HG02642 (cell line): ENCODE data around the gene NR2C2AP.
A peak's percentile ranks its signal among the peaks of the same experiment; 100 is the strongest.
"Not testable (repeated sequence)": the region's sequence is repeated elsewhere in the genome, so short reads cannot be mapped to it uniquely, and the experiment has no call there.

Source experiments
- ATAC-seq: cut with Tn5 transposase; IDR thresholded peaks from one replicate; pipeline ENCODE4 v1.9.1; 2021; ENCODE audit warnings: mild to moderate bottlenecking; ENCODE audit not compliant: unreplicated experiment, poor library complexity

NR2C2AP gene

DNA sequence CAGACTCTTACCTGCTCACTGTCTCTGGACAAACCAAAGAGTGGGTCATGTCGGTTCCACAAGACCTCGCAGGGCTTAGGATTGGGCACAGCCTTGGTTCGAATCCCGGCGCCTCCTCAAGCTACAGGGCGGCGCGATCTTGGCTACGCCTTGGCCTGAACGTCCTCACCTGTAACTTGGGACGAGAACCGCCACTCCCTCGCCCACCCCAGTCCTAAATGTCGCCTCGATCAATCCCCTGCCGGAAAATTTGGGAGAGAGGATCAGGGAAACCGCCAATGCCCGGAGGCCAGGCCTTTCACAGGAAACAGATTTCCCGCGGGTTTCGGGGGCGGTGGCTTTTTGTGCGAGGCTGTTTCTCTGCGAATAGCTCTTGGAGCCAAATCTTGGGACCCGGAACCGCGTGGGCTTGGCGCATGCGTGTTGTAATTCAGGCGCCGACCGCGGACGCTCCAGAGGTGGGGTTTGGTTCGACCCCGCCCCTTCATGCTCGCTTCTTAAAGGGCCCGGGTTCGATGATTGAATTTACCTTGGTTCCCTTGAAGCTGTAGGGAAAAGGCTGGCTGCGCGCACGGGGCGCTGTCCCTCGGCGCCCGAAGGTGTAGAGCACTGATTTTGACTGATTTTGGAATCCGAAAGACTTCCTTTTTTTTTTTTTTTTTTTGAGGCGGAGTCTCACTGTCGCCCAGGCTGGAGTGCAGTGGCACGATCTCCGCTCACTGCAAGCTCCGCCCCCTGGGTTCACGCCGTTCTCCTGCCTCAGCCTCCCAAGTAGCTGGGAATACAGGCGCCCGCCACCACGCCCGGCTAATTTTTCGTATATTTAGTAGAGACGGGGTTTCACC, at the start of gene NR2C2AP:
Gene NR2C2AP (minus strand): TSS at position 403 of the 845 bp plus-strand sequence. CDS start 354 bp downstream, at position 49.
- peak; percentile 82 for ATAC-seq

DNA sequence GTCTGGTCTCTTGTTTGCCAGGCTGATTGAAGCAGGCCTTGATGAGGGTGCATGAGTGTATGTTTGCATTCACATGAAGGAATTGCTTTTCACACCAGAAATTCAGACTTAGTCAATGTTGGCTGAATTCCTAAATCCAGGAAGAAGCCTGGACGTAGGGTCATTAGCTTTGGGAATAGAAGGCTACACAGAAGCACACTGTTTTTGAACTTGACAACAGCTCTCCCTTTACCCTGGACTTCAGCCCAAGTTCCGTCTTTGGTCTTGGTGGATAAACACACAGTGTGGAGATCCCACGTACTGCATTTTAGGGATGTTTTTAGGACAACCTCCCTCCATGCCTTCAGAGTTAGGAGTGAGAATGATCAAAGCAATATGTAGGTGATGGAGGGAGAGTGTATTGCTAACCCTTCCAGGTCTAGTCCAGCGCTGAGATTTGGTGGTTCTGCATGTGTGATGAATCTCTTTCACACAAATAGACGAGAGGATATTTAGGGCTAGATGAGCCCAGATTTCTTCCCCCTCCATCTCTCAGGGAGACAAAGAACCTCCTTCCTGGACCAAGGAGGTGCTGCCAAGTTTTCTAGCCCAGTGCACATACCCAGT, 47.1 kb upstream of the NR2C2AP start:
- no peak for ATAC-seq

DNA sequence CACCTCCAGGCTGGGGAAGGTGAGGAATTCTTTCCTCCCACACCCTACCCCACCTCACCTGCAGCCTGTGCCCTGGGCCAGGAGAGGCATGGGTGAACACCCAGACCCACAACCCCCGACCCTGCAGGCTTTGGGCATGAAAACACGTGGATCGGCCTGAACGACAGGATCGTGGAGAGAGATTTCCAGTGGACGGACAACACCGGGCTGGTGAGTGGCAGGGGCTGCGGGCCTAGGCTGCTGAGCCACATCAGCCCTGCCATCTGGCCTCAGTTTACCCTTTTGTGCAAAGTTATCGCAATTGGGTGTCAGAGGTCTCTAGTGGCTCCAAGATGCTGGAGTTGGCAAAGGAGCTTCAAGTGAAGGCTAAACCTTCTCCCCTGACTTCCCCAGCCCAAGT, 37.3 kb upstream of the NR2C2AP start:
- ATAC-seq, result no peak

GRCh38 chr19:19239675-19240074, 36.5 kb upstream of the NR2C2AP start:
- no peak for ATAC-seq

DNA sequence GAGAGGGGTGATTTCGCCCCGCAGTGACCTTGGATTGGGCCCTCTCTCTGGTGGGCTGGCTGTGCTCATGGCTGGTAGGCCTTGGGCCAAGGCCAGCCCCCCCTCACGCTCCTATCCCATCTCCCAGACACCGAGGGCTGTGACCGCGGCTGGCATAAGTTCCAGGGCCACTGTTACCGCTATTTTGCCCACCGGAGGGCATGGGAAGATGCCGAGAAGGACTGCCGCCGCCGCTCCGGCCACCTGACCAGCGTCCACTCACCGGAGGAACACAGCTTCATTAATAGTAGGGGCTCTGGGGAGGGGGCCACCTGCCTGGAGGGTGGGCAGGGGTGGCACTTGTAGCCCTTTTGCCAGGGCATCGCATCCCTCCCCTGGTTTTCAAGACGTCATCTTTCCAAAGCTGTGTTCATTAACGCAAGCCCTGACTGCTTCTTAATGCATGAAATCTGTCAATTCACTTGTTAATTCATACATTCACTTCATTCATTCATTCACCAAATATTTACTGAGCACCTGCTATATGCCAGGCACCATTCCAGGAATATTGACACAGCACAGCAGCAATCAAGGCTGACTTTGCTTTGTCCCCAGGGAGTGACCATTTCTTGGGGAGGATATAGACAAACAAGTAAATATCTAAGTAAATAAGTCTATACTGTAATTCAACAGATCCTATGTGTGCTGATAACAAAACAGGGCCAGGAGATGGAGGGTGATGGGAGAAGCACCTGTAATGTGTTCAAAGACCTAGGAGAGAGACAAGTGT, 35.1 kb upstream of the NR2C2AP start:
- no peak for ATAC-seq

- no peak for ATAC-seq
Measured at GRCh38 chr19:19236173-19236572, 33.0 kb upstream of the NR2C2AP start.

- no peak for ATAC-seq
Measured at GRCh38 chr19:19234220-19234816, 31.1 kb upstream of the NR2C2AP start.

DNA sequence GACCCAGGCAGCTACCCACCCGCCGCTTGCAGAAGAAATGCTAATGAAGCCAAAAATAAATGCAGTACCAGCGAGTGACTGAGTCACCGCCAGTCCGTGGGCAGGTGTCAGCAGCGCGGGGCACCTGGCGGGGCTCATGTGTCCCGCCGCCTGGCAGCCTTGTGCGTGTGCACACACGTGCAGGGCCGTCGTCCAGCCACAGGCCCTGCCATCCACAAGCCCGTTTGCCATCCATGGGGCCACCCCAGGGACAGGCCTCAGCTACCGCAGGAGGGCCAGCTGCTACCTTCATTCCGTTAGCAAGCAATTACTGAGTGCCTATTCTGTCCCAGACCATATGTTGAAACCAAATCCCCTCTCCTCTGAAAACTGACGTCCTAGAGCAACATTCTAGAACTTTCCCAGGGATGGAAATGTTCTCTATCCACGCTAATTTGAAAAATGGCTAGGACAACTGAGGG, 29.1 kb upstream of the NR2C2AP start:
- no peak for ATAC-seq

- no peak for ATAC-seq
Measured at GRCh38 chr19:19230999-19231398, 27.8 kb upstream of the NR2C2AP start.

DNA sequence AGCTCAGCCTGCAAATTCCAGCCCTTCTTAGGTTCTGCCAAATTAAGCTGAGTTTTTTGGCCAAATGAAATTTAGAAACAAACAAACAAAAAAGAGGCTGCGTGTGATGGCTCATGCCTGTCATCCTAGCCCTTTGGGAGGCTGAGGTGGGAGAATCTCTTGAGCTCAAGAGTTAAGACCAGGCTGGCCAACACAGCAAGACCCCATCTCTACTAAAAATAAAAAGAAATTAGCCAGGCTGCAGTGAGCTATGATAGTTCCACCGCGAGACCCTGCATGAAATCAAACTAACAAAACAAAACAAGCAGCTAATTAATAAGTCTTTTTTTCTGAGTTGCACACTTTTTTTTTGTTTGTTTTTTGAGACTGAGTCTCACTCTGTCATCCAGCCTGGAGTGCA, 26.5 kb upstream of the NR2C2AP start:
- ATAC-seq, result no peak

DNA sequence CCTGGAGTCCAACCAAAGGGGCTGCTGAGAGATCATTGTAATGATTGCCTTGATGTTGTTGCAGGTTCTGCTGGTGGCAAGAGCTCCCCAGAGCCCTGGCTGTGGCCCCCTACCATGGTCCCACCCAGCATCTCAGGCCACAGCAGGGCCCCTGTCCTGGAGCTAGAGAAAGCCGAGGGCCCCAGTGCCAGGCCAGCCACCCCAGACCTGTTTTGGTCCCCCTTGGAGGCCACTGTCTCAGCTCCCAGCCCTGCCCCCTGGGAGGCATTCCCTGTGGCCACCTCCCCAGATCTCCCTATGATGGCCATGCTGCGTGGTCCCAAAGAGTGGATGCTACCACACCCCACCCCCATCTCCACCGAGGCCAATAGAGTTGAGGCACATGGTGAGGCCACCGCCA, 24.0 kb upstream of the NR2C2AP start:
- no peak for ATAC-seq

DNA sequence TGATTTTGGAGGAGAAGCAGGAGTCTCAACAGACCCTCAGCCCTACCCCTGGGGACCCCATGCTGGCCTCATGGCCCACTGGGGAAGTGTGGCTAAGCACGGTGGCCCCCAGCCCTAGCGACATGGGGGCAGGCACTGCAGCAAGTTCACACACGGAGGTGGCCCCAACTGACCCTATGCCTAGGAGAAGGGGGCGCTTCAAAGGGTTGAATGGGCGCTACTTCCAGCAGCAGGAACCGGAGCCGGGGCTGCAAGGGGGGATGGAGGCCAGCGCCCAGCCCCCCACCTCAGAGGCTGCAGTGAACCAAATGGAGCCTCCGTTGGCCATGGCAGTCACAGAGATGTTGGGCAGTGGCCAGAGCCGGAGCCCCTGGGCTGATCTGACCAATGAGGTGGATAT, 23.4 kb upstream of the NR2C2AP start:
- no peak for ATAC-seq

DNA sequence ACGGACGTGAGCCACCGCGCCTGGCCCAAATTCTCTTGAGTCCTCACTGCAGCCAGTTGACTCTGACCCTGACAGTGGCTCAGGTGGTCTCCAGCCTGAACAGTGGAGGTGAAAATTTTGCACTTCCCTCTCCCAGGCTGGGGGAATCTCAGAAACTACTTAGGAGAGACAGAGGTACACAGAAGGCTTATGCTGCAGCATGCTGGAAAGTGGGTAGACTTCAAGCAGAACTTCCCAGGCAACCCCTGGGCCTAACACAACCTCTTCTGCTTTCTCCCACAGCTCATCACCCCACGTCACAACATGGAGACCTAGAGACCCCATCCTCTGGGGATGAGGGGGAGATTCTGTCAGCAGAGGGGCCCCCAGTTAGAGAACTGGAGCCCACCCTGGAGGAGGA, 23.0 kb upstream of the NR2C2AP start:
- ATAC-seq, result no peak

DNA sequence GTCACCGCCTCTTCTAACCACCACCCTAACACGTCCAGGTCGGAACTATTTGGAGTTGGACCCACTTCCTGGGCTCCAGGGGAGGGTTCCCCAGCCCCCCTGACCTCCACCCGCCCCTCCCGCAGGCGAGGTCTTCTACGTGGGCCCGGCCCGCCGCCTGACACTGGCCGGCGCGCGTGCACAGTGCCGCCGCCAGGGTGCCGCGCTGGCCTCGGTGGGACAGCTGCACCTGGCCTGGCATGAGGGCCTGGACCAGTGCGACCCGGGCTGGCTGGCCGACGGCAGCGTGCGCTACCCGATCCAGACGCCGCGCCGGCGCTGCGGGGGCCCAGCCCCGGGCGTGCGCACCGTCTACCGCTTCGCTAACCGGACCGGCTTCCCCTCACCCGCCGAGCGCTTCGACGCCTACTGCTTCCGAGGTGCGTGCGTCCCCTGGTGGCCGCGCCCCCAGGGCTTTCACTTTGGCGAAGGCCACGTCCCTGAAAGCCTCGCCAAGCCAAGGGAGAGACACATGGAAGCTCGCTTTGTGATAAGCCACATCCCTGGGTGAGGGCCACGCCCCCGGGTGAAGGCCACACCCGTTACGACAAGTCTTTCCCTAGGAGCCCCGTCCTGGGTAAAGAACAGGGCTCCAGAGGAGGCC, 21.8 kb upstream of the NR2C2AP start:
- peak; percentile 58 for ATAC-seq

DNA sequence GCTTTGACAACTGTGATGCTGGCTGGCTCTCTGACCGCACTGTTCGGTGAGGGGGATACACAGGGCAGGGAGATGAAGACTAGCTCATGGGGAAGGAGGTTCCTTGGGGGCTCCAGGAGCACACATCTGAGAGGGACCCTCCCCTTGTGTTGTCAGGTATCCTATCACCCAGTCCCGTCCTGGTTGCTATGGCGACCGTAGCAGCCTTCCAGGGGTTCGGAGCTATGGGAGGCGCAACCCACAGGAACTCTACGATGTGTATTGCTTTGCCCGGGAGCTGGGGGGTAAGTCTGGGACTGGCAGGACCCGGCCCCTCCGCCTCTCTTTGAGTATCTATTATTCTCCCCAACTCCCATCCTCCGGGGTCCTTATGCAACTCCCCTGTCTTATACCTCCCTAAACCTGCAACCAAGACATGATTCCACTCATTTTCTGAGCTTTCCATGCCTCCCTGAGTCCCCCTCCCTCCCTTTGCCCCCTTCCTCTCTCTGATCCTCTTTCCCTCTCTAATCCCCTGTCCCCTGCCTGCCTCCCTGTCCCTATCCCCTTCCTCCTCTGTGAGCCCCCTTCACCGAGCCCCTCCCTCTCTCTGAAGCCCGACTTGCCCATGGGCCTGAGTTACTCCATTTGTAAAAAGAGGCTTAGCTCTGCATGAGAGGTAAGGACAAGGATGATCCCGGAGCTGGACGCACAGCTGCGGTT, 21.1 kb upstream of the NR2C2AP start:
- no peak for ATAC-seq

- no peak for ATAC-seq
Measured at GRCh38 chr19:19223636-19224035, 20.4 kb upstream of the NR2C2AP start.

DNA sequence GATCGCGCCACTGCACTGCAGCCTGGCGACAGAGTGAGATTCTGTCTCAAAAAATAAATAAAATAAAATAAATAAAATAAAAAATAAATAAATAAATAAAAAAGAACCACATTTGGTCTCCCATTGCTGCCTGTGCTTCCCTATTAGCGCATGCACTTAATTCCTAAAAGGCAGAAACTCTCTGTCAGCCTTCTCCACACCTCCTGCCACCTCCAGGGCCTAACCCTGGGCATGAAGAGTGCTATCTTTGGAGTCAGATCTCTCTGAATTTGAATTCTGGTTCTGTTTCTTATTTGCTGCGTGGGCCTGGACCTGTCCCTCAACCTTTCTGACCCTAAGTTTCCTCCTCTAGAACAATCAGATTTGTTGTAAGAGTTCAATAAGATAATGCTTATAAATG, 19.8 kb upstream of the NR2C2AP start:
- no peak for ATAC-seq

- ATAC-seq, result not testable (repeated sequence)
Measured at GRCh38 chr19:19221000-19221399, 17.8 kb upstream of the NR2C2AP start.

GRCh38 chr19:19218911-19219310, 15.7 kb upstream of the NR2C2AP start:
- ATAC-seq, result no peak

DNA sequence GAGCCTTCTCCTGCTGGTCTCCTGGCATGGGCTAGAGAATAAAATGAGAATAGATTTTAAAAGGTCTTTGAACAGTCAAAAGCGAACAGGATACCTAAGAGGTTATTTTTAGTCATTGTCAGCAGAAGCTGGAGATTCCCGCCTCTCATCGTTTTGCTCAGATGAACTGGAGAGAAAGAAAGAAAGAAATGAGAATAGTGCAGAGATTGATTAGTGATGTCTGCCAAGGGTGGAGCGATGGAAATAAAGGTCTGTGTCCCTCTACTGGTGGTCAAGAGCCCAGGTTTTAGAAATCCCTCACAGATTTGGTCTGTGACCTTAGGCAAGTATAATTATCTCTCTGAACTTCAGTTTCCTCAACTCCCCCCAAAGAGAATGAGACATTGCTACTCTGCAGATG, 13.9 kb upstream of the NR2C2AP start:
- ATAC-seq, result no peak
